Neutrophil (primary cell): ENCODE results near the gene PHIP.
"Not testable (repeated sequence)": the region's sequence is repeated elsewhere in the genome, so short reads cannot be mapped to it uniquely, and the experiment has no call there.

Experiments used
- H3K27ac ChIP-seq: fragments of 200-600 bp; sonication (generic); 2 replicates; pipeline ENCODE4 v1.5.1; 2016; ENCODE audit warnings: mild to moderate bottlenecking, moderate library complexity
- H3K27me3 ChIP-seq: fragments of 200-600 bp; sonication (generic); 2 replicates; pipeline ENCODE4 v1.6.0; 2016; ENCODE audit warnings: mild to moderate bottlenecking
- H3K36me3 ChIP-seq: fragments of 200-600 bp; sonication (generic); 2 replicates; pipeline ENCODE4 v1.5.1; 2017
- H3K4me1 ChIP-seq, 2 experiments: fragments of 200-600 bp in 1 of 2; sonication (generic) in 1 of 2; 1 replicate in 1 of 2; 2 replicates in 1 of 2; pipeline versions ENCODE4 v1.5.1 to v1.6.1; 2013 to 2016; ENCODE audit warnings: low read depth in 1 of 2, low read length in 1 of 2, mild to moderate bottlenecking in 1 of 2, moderate library complexity in 1 of 2; ENCODE audit not compliant: control insufficient read depth in 1 of 2, insufficient read depth in 1 of 2
- H3K4me3 ChIP-seq, 2 experiments: fragments of 200-600 bp in 1 of 2; sonication (generic) in 1 of 2; 1 replicate in 1 of 2; 2 replicates in 1 of 2; pipeline ENCODE4 v1.5.1; 2013 to 2016; ENCODE audit warnings: low read depth in 1 of 2, low read length in 1 of 2, mild to moderate bottlenecking in 1 of 2, moderate library complexity in 1 of 2
- H3K9me3 ChIP-seq: fragments of 200-600 bp; sonication (generic); 2 replicates; pipeline ENCODE4 v1.5.1; 2016
- TF ChIP-seq, protein P1 (sequence below): fragments of 200-600 bp; sonication (generic); IDR thresholded peaks from 2 replicates; pipeline ENCODE4 v1.5.1; 2016; ENCODE audit warnings: antibody characterized with exemption

PHIP gene

GRCh38 chr6:79111549-79111948 lies 33.5 kb upstream of the PHIP start:
- no peaks in the 10 kb centered on the region for H3K36me3 ChIP-seq
- H3K27me3 ChIP-seq, result no peaks in the 10 kb centered on the region
- no peaks in the 10 kb centered on the region for H3K4me1 ChIP-seq
- no peaks in the 10 kb centered on the region for H3K9me3 ChIP-seq
- no peak overlapping the region for H3K4me3 ChIP-seq
- TF ChIP-seq, protein P1, sequence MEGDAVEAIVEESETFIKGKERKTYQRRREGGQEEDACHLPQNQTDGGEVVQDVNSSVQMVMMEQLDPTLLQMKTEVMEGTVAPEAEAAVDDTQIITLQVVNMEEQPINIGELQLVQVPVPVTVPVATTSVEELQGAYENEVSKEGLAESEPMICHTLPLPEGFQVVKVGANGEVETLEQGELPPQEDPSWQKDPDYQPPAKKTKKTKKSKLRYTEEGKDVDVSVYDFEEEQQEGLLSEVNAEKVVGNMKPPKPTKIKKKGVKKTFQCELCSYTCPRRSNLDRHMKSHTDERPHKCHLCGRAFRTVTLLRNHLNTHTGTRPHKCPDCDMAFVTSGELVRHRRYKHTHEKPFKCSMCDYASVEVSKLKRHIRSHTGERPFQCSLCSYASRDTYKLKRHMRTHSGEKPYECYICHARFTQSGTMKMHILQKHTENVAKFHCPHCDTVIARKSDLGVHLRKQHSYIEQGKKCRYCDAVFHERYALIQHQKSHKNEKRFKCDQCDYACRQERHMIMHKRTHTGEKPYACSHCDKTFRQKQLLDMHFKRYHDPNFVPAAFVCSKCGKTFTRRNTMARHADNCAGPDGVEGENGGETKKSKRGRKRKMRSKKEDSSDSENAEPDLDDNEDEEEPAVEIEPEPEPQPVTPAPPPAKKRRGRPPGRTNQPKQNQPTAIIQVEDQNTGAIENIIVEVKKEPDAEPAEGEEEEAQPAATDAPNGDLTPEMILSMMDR, result no peak
- no peak overlapping the region for H3K27ac ChIP-seq

DNA sequence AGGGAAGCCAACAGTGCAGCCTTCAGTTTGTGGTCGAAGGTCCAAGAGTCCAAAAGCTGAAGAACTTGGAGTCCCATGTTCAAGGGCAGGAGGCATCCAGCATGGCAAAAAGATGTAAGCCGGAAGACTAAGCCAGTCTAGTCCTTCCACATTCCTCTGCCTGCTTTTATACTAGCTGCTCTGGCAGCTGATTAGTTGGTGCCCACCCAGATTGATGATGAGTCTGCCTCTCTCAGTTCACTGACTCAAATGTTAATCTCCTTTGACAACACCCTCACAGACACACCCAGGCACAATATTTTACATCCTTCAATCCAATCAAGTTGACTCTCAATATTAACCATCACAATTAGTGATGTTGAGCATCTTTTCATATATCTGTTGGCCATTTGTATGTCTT lies 23.1 kb upstream of the PHIP start:
- H3K27me3 ChIP-seq, result peaks cover 7% of the 10 kb centered on the region

GRCh38 chr6:79100304-79100703 lies 22.2 kb upstream of the PHIP start:
- Histone ChIP-seq H3K4me3 (no peak overlapping the region), H3K4me1 (no peaks in the 10 kb centered on the region), H3K36me3 (no peaks in the 10 kb centered on the region), H3K27ac (no peak overlapping the region), H3K27me3 (peaks cover 7% of the 10 kb centered on the region), H3K9me3 (no peaks in the 10 kb centered on the region)
- TF ChIP-seq, protein P1, result no peak

More for the DNA sequence above, 23.1 kb upstream of the PHIP start:
- Histone ChIP-seq H3K9me3 (no peaks in the 10 kb centered on the region), H3K4me1 (no peaks in the 10 kb centered on the region), H3K36me3 (no peaks in the 10 kb centered on the region), H3K4me3 (no peak overlapping the region), H3K27ac (no peak overlapping the region)
- TF ChIP-seq, protein P1, result no peak

GRCh38 chr6:79094938-79095337 lies 16.9 kb upstream of the PHIP start:
- TF ChIP-seq, protein P1, result no peak

DNA sequence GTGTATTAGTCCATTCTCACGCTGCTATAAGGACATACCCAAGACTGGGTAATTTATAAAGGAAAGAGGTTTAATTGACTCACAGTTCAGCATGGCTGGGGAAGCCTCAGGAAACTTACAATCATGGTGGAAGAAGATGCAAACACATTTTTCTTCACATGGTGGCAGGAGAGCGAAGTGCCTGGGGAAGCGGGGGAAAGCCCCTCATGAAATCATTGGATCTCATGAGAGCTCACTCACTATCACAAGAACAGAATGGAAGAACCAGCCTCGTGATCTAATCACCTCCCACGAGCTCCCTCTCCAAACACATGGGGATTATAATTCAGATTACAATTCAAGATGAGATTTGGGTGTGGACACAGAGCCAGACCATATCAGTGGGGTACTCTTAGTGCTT lies 13.7 kb upstream of the PHIP start:
- not testable (repeated sequence) for H3K4me3 ChIP-seq, H3K36me3 ChIP-seq, H3K9me3 ChIP-seq, H3K27me3 ChIP-seq, H3K4me1 ChIP-seq, H3K27ac ChIP-seq

More at GRCh38 chr6:79094938-79095337, 16.9 kb upstream of the PHIP start:
- Histone ChIP-seq H3K27ac (no peak overlapping the region), H3K4me1 (no peaks in the 10 kb centered on the region), H3K27me3 (peaks cover 4% of the 10 kb centered on the region), H3K36me3 (no peaks in the 10 kb centered on the region), H3K9me3 (no peaks in the 10 kb centered on the region), H3K4me3 (no peak overlapping the region)

GRCh38 chr6:79089552-79090404 lies 11.7 kb upstream of the PHIP start:
- H3K9me3 ChIP-seq, result no peaks in the 10 kb centered on the region
- no peaks in the 10 kb centered on the region for H3K4me1 ChIP-seq
- no peak overlapping the region for H3K4me3 ChIP-seq
- no peaks in the 10 kb centered on the region for H3K36me3 ChIP-seq
- no peaks in the 10 kb centered on the region for H3K27me3 ChIP-seq
- no peak overlapping the region for H3K27ac ChIP-seq
- TF ChIP-seq, protein P1, result no peak
